C4-2B (cell line): ENCODE results near the gene SLMAP.

ENCODE experiments used
- ZFX ChIP-seq: fragments of 450-650 bp; IDR thresholded peaks from 2 replicates; pipeline ENCODE4 v1.6.1; 2017
- TF ChIP-seq, protein P1 (sequence below): fragments of 450-650 bp; conservative IDR thresholded peaks from 2 replicates; pipeline ENCODE4 v1.5.1; 2017; ENCODE audit warnings: mild to moderate bottlenecking

DNA sequence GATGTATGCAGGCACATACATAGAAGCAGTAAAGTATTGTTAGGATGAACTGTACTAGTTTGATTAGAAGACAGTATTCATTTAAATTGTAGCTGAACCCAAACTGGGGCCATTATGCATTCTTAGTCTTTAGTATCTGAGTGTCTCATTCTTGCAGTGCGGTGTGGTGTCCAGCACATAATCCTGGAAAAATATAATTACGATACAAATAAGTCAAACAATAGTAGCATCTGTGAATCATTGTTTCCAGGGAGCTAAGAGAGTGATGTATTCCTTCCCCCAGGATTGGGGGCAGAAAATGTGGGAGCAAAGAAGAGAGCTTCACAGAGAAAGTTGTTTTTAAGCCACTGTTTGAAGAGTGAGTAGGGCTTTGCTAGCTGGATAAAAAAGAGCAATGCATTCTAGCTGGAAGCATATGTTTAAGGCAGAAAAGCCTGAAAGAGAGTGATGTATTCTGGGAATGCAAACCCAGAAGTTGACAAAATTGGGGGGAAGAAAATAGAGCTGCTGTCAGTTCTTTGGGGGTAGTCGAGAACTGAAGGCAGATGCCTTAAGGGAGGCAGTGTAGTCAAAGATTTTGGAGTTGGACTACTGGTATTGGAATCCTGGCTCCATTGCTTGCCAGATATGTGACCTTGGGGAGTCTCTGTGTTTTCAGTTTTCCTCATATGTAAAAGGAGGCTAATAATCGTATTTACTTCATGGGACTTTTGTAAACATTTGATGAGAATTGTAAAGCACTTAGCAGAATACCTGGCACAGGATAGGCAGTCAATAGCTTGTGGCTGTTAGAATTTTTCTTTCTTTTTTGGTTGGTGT lies 14.1 kb downstream of the SLMAP start:
- TF ChIP-seq, protein P1, sequence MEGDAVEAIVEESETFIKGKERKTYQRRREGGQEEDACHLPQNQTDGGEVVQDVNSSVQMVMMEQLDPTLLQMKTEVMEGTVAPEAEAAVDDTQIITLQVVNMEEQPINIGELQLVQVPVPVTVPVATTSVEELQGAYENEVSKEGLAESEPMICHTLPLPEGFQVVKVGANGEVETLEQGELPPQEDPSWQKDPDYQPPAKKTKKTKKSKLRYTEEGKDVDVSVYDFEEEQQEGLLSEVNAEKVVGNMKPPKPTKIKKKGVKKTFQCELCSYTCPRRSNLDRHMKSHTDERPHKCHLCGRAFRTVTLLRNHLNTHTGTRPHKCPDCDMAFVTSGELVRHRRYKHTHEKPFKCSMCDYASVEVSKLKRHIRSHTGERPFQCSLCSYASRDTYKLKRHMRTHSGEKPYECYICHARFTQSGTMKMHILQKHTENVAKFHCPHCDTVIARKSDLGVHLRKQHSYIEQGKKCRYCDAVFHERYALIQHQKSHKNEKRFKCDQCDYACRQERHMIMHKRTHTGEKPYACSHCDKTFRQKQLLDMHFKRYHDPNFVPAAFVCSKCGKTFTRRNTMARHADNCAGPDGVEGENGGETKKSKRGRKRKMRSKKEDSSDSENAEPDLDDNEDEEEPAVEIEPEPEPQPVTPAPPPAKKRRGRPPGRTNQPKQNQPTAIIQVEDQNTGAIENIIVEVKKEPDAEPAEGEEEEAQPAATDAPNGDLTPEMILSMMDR, result no peak
- no peak for TF ChIP-seq ZFX
